Measurements from ENCODE around the gene MAT2B. TPM values are rescaled to one million over a fixed set of nuclear protein-coding genes. Genes with fewer than 3 reads are reported as not detected.

MAT2B gene
- total RNA-seq, 1 experiment from 2014 or later = 48.4 TPM

DNA sequence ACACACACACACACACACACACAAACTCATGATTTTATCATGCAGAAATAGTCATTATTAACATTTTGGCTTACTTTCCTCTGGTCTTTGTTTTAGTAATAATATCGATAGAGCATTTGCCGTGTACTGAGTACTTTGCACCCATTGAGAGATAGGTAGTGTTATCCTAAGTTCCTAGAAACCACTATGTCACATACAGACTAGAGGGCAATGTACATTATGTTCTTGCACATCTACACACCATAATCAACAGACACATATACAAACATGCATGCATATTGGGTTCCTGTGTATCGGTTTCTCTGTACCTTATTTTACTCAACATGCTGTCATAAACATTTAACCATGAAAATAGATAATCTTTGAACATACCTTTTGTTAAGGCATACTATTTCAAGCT is 45.7 kb downstream of the MAT2B start:
- no peak overlapping the region for H2AK5ac ChIP-seq (ENCODE audit: insufficient read length, low read length)
- no peak overlapping the region for H3K27ac Mint-ChIP-seq
- H3K9me3 ChIP-seq (ENCODE audit: control insufficient read depth, low read depth, low read length) = no peaks in the 10 kb centered on the region
- H3K23ac ChIP-seq (ENCODE audit: insufficient read length, low read depth, low read length) = no peak overlapping the region
- H4K20me1 ChIP-seq (ENCODE audit: control insufficient read depth, insufficient read depth, insufficient read length) = no peaks in the 10 kb centered on the region
- DNase-seq = no peak
- no peaks in the 10 kb centered on the region for H3K9me3 Mint-ChIP-seq
- H3K79me1 ChIP-seq (ENCODE audit: insufficient read depth, low read depth, low read length, poor library complexity, severe bottlenecking) = no peaks in the 10 kb centered on the region
- no peaks in the 10 kb centered on the region for H3K27me3 Mint-ChIP-seq (ENCODE audit: low read depth)
- H3K14ac ChIP-seq (ENCODE audit: insufficient read depth, low read length) = no peak overlapping the region
- H3T11ph ChIP-seq (ENCODE audit: low read length) = no peak overlapping the region
- no peak overlapping the region for H3K4me2 ChIP-seq (ENCODE audit: insufficient read depth, insufficient read length, low read length)
- no peaks in the 10 kb centered on the region for H3K79me2 ChIP-seq (ENCODE audit: insufficient read depth, low read length)
- H3K4ac ChIP-seq (ENCODE audit: low read depth, low read length) = no peak overlapping the region
- TF ChIP-seq, protein P1, sequence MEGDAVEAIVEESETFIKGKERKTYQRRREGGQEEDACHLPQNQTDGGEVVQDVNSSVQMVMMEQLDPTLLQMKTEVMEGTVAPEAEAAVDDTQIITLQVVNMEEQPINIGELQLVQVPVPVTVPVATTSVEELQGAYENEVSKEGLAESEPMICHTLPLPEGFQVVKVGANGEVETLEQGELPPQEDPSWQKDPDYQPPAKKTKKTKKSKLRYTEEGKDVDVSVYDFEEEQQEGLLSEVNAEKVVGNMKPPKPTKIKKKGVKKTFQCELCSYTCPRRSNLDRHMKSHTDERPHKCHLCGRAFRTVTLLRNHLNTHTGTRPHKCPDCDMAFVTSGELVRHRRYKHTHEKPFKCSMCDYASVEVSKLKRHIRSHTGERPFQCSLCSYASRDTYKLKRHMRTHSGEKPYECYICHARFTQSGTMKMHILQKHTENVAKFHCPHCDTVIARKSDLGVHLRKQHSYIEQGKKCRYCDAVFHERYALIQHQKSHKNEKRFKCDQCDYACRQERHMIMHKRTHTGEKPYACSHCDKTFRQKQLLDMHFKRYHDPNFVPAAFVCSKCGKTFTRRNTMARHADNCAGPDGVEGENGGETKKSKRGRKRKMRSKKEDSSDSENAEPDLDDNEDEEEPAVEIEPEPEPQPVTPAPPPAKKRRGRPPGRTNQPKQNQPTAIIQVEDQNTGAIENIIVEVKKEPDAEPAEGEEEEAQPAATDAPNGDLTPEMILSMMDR (conservative IDR thresholded peaks at IDR 0.05) = no peak
- no peak overlapping the region for H2BK15ac ChIP-seq (ENCODE audit: low read depth, low read length)
- H3K23me2 ChIP-seq (ENCODE audit: insufficient read length, low read depth, low read length, poor library complexity, severe bottlenecking) = no peaks in the 10 kb centered on the region
- no peak overlapping the region for H3K9ac ChIP-seq (ENCODE audit: extremely low read depth, insufficient read length, low read length)
- H2AFZ ChIP-seq (ENCODE audit: low read length) = no peak overlapping the region
- no peak overlapping the region for H3K18ac ChIP-seq (ENCODE audit: insufficient read length, low read depth, low read length)
- H2BK12ac ChIP-seq (ENCODE audit: insufficient read length, low read depth, low read length) = no peak overlapping the region
- peaks cover 6 to 8% of the 10 kb centered on the region in 2 experiments for H3K4me1 Mint-ChIP-seq
- H3K36me3 Mint-ChIP-seq (ENCODE audit: insufficient read depth in 1 of 3, low read depth in 3 of 3) = no peaks in the 10 kb centered on the region
- no peak overlapping the region for H2BK5ac ChIP-seq (ENCODE audit: insufficient read length, low read length)
- no peak overlapping the region for H3K56ac ChIP-seq (ENCODE audit: insufficient read length, low read depth, low read length)
- H3K27ac ChIP-seq (ENCODE audit: insufficient read length, low read depth, low read length) = no peak overlapping the region
- H3K27me3 ChIP-seq (ENCODE audit: insufficient read depth, low read length) = no peaks in the 10 kb centered on the region
- WGBS (ENCODE audit: extremely low coverage, insufficient read length, low lambda C conversion rate) = no CpG with 5 or more reads among the region's 3 CpGs
- H4K91ac ChIP-seq (ENCODE audit: insufficient read length, low read depth, low read length) = no peak overlapping the region
- H3K4me3 Mint-ChIP-seq = no peak overlapping the region
- H4K5ac ChIP-seq (ENCODE audit: insufficient read length, low read depth, low read length) = no peak overlapping the region
- no peak overlapping the region for H2BK120ac ChIP-seq (ENCODE audit: low read depth, low read length, poor library complexity, severe bottlenecking)
- no peak overlapping the region for H4K8ac ChIP-seq (replicated peaks; ENCODE audit: insufficient read length, low read depth, low read length)
- H3K4me1 ChIP-seq (ENCODE audit: insufficient read depth, low read length) = peaks cover 5% of the 10 kb centered on the region; the same call in 1 of the 2 replicates
- no peak overlapping the region for H2BK20ac ChIP-seq (ENCODE audit: low read depth, low read length, poor library complexity, severe bottlenecking)

All from H9 (cell line).